HEK293T (cell line): Measurements from ENCODE around the gene RAB3A.

ENCODE experiments used
- CTCF ChIA-PET: fragments of 350-600 bp; formaldehyde crosslinking; extraction: SDS; loops from one replicate; lab custom pipeline; 2021; ENCODE audit warnings: antibody characterized with exemption, inconsistent platforms; lab: Yijun Ruan, JAX
- POLR2A ChIA-PET: fragments of 350-600 bp; formaldehyde crosslinking; extraction: SDS; loops from one replicate; lab custom pipeline; 2020; ENCODE audit warnings: antibody characterized with exemption, inconsistent platforms; lab: Yijun Ruan, JAX
- DNase-seq: peaks from one replicate; pipeline ENCODE4 v3.0.0; 2012; ENCODE audit warnings: mixed read lengths; ENCODE audit errors: extremely low spot score
- ARNT ChIP-seq: fragments of 450-650 bp; IDR thresholded peaks from 2 replicates; pipeline ENCODE4 v1.6.1; 2017; ENCODE audit warnings: mild to moderate bottlenecking
- BHLHE40 ChIP-seq: fragments of 450-650 bp; IDR thresholded peaks from 2 replicates; pipeline ENCODE4 v1.6.1; 2016; ENCODE audit warnings: mild to moderate bottlenecking, moderate library complexity, borderline replicate concordance
- CTBP1 ChIP-seq: fragments of 450-650 bp; IDR thresholded peaks from 2 replicates; pipeline ENCODE4 v1.6.1; 2016; ENCODE audit warnings: borderline replicate concordance
- ELF4 ChIP-seq: fragments of 450-650 bp; IDR thresholded peaks from 2 replicates; pipeline ENCODE4 v1.6.1; 2017; ENCODE audit warnings: antibody characterized with exemption
- FOXA1 ChIP-seq: fragments of 450-650 bp; IDR thresholded peaks from 2 replicates; pipeline ENCODE4 v1.6.1; 2016; ENCODE audit warnings: mild to moderate bottlenecking
- FOXK2 ChIP-seq: fragments of 450-650 bp; IDR thresholded peaks from 2 replicates; pipeline ENCODE4 v1.6.1; 2016; ENCODE audit warnings: mild to moderate bottlenecking
- FOXM1 ChIP-seq: fragments of 450-650 bp; IDR thresholded peaks from 2 replicates; pipeline ENCODE4 v1.6.1; 2017; ENCODE audit warnings: mild to moderate bottlenecking, borderline replicate concordance
- HDGF ChIP-seq: fragments of 450-650 bp; IDR thresholded peaks from 2 replicates; pipeline ENCODE4 v1.6.1; 2017; ENCODE audit warnings: antibody characterized with exemption, borderline replicate concordance
- L3MBTL2 ChIP-seq: fragments of 450-650 bp; conservative IDR thresholded peaks from 2 replicates; pipeline ENCODE4 v1.6.1; 2016; ENCODE audit warnings: mild to moderate bottlenecking
- LEF1 ChIP-seq: fragments of 450-650 bp; IDR thresholded peaks from 2 replicates; pipeline ENCODE4 v1.6.1; 2017; ENCODE audit warnings: mild to moderate bottlenecking, borderline replicate concordance
- NFRKB ChIP-seq: fragments of 450-650 bp; IDR thresholded peaks from 2 replicates; pipeline ENCODE4 v1.6.1; 2016; ENCODE audit warnings: mild to moderate bottlenecking, moderate library complexity
- SP1 ChIP-seq: fragments of 450-650 bp; IDR thresholded peaks from 2 replicates; pipeline ENCODE4 v1.6.1; 2017
- SUZ12 ChIP-seq: fragments of 450-650 bp; IDR thresholded peaks from 2 replicates; pipeline ENCODE4 v1.6.1; 2016; ENCODE audit warnings: mild to moderate bottlenecking
- TARDBP ChIP-seq: fragments of 450-650 bp; IDR thresholded peaks from 2 replicates; pipeline ENCODE4 v1.6.1; 2016
- ZNF384 ChIP-seq: fragments of 450-650 bp; IDR thresholded peaks from 2 replicates; pipeline ENCODE4 v1.6.1; 2016
- TF ChIP-seq, protein P1 (sequence below): fragments of 450-650 bp; IDR thresholded peaks from 2 replicates; pipeline ENCODE4 v1.6.1; 2016

RAB3A gene

DNA sequence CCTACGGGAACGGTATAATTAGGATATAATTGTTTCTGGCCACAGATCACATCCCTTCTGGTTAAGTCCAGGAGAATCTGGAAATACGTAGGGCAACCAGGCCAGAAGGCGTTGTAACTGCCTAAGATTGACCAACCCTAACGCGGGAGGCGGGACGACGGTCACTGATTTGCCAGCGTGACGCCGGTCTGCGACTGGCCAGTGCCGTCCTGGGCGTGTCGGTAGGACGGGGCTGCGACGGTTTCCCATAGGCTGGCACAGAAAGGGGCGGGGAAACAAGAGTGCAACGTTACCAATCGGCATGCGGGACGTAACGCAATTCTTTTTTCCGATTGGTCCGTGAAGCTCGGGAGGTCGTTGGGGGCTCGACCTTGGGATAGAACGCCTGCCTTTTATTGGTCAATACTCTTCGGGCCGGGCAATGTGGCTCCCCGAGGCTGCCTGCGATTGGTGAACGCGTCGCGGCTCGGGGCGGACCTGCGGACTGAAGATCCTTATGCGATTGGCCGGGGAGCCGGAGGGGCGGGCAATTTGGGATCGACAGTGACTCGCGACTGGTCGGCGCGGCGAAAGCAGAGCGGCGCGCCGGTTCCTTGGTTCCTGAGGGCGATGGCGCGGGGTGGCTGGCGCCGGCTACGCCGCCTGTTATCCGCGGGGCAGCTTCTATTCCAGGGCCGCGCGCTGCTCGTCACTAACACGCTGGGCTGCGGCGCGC, 11.0 kb downstream of the RAB3A start, which contains the start of gene MPV17L2:
TSS of gene MPV17L2 (plus strand) at position 546 of the 715 bp plus-strand sequence. CDS start at position 610, 64 bp downstream.
- peak; percentile 89 for DNase-seq
- ChIA-PET CTCF (interaction anchor here (0.6 to 1.7 kb wide), 5 partner anchors 60 to 208 kb away, joined by 3 to 5 read pairs (median 3); no protein-coding TSS in a partner anchor), POLR2A (interaction anchor here (0.7 to 2.6 kb wide), 14 partner anchors 9 to 260 kb away, joined by 3 to 16 read pairs (median 4); partner anchors contain the start of genes CCDC124 and JUND)
- TF ChIP-seq ARNT (no peak), SP1 (peak; percentile 95), L3MBTL2 (no peak), HDGF (0 out of 2 replicates have a peak, but pooled peaks have one; percentile 51), FOXM1 (no peak)

DNA sequence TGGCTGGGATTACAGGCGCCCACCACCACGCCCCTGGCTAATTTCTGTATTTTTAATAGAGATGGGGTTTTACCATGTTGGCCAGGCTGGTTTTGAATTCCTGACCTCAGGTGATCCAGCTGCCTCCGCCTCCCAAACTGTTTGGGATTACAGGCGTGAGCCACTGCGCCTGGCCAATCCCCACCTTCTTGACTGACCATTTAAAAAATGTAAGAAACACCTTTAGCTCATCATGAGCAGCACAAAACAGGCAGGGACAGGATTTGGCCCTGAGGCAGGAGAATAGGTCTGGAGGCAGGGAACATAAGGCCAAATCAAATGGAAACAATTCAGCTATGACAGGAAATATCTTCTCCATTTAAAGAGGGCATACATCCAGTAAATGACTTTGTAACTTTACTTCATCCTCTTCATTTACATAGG, 12.2 kb downstream of the RAB3A start:
- no peak for DNase-seq
- TF ChIP-seq L3MBTL2, result no peak
- no peak for TF ChIP-seq SUZ12
- no peak for TF ChIP-seq HDGF
- no peak for TF ChIP-seq FOXA1
- TF ChIP-seq SP1, result no peak
- TF ChIP-seq, protein P1, sequence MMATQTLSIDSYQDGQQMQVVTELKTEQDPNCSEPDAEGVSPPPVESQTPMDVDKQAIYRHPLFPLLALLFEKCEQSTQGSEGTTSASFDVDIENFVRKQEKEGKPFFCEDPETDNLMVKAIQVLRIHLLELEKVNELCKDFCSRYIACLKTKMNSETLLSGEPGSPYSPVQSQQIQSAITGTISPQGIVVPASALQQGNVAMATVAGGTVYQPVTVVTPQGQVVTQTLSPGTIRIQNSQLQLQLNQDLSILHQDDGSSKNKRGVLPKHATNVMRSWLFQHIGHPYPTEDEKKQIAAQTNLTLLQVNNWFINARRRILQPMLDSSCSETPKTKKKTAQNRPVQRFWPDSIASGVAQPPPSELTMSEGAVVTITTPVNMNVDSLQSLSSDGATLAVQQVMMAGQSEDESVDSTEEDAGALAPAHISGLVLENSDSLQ, result no peak
- TF ChIP-seq BHLHE40, result no peak
- no peak for TF ChIP-seq FOXK2
- no peak for TF ChIP-seq FOXM1
- no peak for TF ChIP-seq TARDBP
- TF ChIP-seq LEF1, result no peak
- TF ChIP-seq ZNF384, result no peak
- TF ChIP-seq NFRKB, result no peak
- no peak for TF ChIP-seq ARNT
- TF ChIP-seq ELF4, result no peak
- TF ChIP-seq CTBP1, result no peak
- ChIA-PET POLR2A (interaction anchor here (0.6 to 2.6 kb wide), 9 partner anchors 8 to 235 kb away, joined by 3 to 16 read pairs (median 5); partner anchors contain the start of gene JUND), CTCF (interaction anchor here (0.6 to 1.7 kb wide), 9 partner anchors 8 to 399 kb away, joined by 3 to 5 read pairs (median 3); no protein-coding TSS in a partner anchor)

DNA sequence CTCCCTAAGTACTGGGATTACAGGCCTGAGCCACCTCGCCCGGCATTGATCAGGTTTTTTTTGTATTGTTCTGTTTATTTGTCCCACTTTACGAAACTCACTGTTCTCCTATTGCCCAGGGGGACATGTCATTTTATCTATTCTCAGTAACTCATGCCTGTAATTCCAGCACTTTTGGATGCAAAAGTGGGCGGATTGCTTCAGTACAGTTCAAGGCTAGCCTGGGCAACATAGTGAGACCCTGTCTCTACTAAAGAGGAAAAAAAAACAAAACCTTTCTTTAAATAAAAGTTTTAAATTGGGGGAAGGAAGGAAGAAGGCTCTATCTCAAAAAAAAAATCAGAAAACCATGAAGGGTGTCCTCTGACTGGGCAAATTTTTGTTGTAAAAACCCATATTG, 13.6 kb downstream of the RAB3A start:
- ChIA-PET CTCF (no interaction called here), POLR2A (interaction anchor here (0.7 to 1.7 kb wide), 2 partner anchors 16 to 91 kb away, joined by 3 to 5 read pairs; partner anchors contain the start of gene JUND)
- no peak for TF ChIP-seq SUZ12
- TF ChIP-seq LEF1, result no peak
- no peak for TF ChIP-seq HDGF
- no peak for TF ChIP-seq ELF4
- no peak for TF ChIP-seq ZNF384
- TF ChIP-seq, protein P1, result no peak
- TF ChIP-seq FOXM1, result no peak
- TF ChIP-seq FOXA1, result no peak
- TF ChIP-seq SP1, result no peak
- TF ChIP-seq ARNT, result no peak
- no peak for TF ChIP-seq BHLHE40
- no peak for TF ChIP-seq CTBP1
- TF ChIP-seq NFRKB, result no peak
- no peak for TF ChIP-seq L3MBTL2
- no peak for DNase-seq

DNA sequence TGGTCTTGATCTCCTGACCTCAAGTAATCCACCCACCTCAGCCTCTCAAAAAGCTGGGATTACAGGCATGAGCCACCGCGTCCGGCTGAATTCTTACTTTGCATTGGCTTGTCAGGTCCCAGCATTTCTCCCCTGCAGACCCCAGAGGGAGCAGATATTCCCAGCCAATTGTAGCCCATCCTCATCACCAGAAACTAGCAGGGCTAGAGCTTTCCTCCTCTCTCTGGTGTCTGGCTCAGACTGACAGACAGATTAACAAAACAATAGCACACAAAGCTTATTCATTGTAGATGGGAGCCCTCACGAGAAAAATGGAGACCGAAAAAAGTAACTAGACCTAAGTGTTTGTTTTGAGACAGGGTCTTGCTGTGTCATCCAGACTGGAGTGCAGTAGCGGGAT, 18.3 kb downstream of the RAB3A start:
- ChIA-PET POLR2A (no interaction called here), CTCF (interaction anchor here (0.6 kb wide), 1 partner anchor 24 kb away, joined by 4 read pairs; no protein-coding TSS in a partner anchor)
- TF ChIP-seq HDGF (no peak), FOXK2 (no peak), SP1 (no peak), ZNF384 (no peak), FOXA1 (no peak), LEF1 (no peak), FOXM1 (no peak), L3MBTL2 (no peak), CTBP1 (no peak), SUZ12 (no peak), BHLHE40 (no peak), NFRKB (no peak), ELF4 (no peak), TARDBP (no peak), ARNT (no peak)
- TF ChIP-seq, protein P1, result no peak
- DNase-seq, result no peak

DNA sequence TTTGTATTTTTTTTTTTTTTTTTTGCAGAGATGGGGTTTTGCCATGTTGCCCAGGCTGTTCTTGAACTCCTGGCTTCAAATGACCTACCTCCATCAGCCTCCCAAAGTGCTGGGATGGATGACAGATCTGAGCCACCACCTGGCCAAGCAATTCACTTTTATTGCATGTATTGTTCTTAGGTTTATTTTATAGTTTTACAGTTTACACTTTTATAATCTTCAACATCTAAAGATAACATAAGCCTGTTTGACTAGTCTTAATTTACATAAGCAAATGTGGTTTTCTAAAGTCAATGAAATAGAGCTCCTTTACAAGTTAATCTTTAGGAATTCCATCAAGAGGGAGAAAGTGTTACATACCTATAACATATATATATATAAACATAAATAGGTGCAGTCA, 20.3 kb downstream of the RAB3A start:
- TF ChIP-seq SP1, result no peak
- no peak for TF ChIP-seq L3MBTL2
- TF ChIP-seq SUZ12, result no peak
- no peak for TF ChIP-seq LEF1
- no peak for TF ChIP-seq ELF4
- no peak for TF ChIP-seq HDGF
- no peak for TF ChIP-seq TARDBP
- no peak for TF ChIP-seq FOXK2
- no peak for DNase-seq
- CTCF ChIA-PET, result interaction anchor here (0.7 kb wide), 1 partner anchor 8 kb away, joined by 3 read pairs; no protein-coding TSS in a partner anchor
- POLR2A ChIA-PET, result interaction anchor here (1.3 to 3.7 kb wide), 2 partner anchors 9 to 98 kb away, joined by 4 to 16 read pairs; partner anchors contain the start of genes JUND and MPV17L2

DNA sequence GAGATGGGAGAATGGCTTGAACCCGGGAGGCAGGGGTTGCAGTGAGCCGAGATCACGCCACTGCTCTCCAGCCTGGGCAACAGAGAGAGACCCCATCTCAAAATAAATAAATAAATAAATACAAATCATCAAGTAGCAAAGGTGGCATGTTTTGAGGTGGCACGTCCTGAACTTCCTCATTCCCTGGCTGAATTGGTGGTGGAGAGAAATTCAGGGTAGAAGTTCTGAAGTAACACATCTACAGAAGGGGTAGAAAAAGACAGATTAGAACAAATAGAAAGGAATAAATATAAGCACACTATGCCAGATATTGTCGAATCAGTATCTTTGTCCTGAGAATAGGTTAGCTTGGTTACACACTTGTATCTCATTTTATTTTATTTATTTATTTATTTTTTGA, 23.9 kb downstream of the RAB3A start:
- ChIA-PET CTCF (no interaction called here), POLR2A (no interaction called here)
- no peak for DNase-seq
- no peak for TF ChIP-seq FOXM1
- TF ChIP-seq HDGF, result no peak
